GM21529 (cell line): ENCODE measurements around the gene FER.
"Not testable (repeated sequence)": the region's sequence is repeated elsewhere in the genome, so short reads cannot be mapped to it uniquely, and the experiment has no call there.

Source experiments
- ATAC-seq: cut with Tn5 transposase; IDR thresholded peaks from one replicate; pipeline ENCODE4 v1.9.1; 2021; ENCODE audit not compliant: unreplicated experiment

The FER gene

DNA sequence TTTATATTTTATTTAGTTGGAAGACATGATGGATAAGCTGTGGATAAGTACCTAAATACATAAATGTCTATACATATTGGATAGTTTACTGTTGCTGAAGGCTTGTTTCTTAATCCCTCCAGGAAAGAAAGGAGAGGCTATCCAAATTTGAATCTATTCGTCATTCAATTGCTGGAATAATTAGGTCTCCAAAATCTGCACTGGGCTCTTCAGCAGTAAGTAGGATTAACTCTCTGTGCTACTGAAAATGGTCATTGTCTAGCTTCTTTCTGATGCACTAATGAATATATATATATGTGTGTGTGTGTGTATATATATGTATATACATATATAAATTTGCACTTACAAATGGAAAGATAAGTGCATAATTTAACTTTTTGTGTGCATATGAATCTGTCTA, 198.3 kb downstream of the FER start:
- ATAC-seq = no peak

DNA sequence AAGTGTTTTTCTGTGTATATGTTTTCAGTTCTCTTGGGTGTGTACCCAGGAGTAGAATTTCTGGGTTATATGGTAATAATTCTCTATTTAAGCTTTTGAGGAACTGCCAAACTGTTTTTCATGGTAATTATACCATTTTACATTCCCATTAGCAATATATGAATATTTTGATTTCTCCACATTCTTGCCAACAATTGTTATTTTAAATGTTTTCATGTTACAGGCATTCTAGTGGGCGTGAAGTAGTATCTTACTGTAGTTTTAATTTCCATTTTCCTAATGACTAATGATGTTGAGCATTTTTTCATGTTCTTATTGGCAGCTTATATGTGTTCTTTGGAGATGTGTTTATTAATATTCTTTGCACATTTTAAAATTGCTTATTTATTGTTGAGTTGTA, 199.5 kb downstream of the FER start:
- ATAC-seq = no peak

DNA sequence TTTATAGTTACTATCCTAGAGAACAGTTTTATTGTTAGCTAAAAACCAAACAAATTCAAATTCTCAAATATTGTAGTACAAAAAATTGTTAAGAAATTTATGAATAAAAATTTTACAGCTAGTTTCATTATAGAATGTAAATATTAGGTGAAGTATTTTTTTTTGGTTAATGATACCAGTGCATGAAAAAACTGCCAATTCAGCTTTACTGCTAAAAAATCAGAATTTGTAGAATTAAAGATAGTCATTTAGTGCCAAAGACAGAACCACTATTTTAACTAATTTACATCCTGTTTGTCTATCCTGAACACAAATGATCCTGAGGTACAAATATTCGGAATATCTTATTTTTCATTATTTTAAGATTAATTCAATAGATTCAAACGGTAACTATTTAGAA, 202.6 kb downstream of the FER start:
- no peak for ATAC-seq

- no peak for ATAC-seq
Observed at GRCh38 chr5:108953940-108954339, 206.2 kb downstream of the FER start.

- ATAC-seq = no peak
Observed at GRCh38 chr5:108957333-108957732, 209.6 kb downstream of the FER start.

DNA sequence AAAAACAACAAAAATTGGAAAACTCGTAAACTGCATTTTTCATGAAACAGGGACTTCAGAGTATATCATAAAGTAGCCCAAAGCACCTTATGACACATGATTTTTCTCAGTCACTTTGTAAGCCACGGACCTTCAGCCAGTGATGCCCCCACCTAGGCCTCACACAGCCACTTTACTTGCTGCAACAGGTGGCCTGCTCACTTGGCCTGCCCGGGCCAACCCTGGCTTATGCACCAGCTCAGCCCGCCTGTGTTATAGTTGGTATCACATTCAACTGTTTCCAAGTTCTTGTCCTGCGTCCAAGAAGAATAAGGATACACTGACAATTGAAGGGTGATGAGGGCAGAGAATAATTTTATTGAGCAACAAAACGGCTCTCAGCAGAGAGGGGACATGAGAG, 219.2 kb downstream of the FER start:
- no peak for ATAC-seq

- no peak for ATAC-seq
Observed at GRCh38 chr5:108974594-108974993, 226.9 kb downstream of the FER start.

GRCh38 chr5:108975697-108976096, 228.0 kb downstream of the FER start:
- ATAC-seq = no peak

DNA sequence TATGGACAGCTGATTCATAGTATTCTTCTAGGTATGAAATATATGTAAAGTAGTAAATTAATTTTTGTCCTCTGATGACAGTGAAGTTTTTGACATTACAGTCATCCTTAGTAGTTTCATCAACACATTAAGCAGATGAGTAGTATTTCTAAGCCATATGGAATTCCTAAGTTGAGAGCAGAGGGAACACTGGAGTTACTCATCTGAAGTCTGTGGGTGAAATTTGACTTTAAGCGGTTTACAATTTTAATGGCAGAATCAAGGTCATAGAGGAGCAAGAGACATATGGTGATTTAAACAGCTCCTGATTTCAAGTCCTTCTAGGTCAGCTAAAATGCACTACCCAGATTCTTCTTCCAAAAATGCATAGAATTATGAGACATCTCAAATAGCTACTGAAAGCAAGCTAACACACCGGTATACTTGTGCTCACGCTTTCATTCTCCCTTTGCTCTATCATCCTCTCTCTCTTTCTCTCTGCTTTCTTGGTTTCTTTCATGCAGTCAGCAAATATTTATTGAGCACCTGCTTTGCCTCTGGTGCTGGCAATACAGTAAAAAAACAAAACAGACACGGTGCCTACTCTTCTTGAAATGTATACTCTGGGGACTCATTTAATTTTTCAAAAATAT, 235.9 kb downstream of the FER start:
- ATAC-seq = no peak

DNA sequence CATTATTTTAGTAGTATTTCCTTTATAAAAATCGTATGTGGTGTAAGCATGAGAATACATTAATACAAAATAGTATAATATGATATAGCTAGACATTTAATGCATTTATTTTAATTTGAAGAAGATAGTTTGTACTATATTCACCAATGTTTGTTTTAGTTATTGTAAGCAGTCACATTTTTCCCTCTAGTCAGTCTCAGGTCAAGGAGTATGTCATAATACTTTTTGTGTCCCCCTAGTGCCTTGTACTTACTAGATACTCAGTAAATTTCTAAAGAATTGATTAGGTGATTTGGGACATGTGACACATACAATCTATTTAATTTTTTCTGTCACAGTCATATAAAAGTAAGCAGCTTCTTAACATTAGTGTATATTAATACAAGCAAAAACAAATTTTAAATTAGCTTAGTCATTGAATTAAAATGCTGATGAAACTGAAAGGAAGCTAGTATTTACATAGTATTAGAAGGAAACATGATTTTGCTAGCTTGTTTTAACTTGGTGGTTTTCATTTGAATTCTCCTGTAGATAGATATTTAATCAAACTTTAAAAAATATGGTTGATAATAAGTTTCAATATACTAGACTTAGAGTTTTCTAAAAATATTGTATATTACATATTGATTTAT, 242.2 kb downstream of the FER start:
- no peak for ATAC-seq

DNA sequence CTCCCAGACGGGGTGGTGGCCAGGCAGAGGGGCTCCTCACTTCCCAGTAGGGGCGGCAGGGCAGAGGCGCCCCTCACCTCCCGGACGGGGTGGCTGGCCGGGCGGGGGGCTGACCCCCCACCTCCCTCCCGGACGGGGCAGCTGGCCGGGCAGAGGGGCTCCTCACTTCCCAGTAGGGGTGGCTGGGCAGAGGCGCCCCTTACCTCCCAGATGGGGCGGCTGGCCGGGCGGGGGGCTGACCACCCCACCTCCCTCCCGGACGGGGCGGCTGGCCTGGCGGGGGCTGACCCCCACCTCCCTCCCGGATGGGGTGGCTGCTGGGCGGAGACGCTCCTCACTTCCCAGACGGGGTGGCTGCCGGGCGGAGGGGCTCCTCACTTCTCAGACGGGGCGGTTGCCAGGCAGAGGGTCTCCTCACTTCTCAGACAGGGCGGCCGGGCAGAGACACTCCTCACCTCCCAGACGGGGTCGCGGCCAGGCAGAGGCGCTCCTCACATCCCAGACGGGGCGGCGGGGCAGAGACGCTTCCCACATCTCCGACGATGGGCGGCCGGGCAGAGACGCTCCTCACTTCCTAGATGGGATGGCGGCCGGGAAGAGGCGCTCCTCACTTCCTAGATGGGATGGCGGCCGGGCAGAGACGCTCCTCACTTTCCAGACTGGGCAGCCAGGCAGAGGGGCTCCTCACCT, 244.8 kb downstream of the FER start:
- ATAC-seq = not testable (repeated sequence)

DNA sequence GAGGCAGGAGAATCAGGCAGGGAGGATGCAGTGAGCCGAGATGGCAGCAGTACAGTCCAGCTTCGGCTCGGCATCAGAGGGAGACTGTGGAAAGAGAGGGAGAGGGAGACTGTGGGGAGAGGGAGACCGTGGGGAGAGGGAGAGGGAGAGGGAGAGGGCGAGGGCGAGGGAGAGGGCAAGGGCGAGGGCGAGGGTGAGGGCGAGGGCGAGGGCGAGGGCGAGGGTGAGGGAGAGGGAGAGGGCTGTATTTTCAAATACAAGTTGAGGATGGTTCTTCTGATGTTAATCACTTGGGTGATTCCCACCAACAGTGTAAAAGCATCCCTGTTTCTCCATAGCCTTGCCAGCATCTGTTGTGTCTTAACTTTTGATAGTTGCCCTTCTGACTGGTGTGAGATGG, 245.7 kb downstream of the FER start:
- not testable (repeated sequence) for ATAC-seq

GRCh38 chr5:108997720-108998119, 250.0 kb downstream of the FER start:
- ATAC-seq = no peak

- ATAC-seq = no peak
Observed at GRCh38 chr5:108998216-108998615, 250.5 kb downstream of the FER start.

DNA sequence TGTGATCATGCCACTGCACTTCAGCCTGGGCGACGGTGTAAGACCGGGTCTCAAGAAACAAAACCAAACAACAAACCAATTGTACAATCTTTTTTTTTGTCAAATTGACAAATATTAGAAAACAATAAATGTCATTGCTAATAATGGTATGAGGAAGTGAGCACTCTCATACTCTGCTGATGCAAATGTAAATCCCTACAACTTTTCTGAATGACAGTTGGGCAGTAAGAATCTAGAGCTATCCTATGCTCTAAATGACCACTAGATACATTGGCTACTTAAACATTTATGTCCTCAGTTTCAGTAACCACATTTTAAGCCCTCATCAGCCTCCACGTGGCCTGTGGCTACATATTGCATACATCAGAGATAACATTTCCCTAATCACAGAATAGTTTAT, 256.2 kb downstream of the FER start:
- no peak for ATAC-seq

DNA sequence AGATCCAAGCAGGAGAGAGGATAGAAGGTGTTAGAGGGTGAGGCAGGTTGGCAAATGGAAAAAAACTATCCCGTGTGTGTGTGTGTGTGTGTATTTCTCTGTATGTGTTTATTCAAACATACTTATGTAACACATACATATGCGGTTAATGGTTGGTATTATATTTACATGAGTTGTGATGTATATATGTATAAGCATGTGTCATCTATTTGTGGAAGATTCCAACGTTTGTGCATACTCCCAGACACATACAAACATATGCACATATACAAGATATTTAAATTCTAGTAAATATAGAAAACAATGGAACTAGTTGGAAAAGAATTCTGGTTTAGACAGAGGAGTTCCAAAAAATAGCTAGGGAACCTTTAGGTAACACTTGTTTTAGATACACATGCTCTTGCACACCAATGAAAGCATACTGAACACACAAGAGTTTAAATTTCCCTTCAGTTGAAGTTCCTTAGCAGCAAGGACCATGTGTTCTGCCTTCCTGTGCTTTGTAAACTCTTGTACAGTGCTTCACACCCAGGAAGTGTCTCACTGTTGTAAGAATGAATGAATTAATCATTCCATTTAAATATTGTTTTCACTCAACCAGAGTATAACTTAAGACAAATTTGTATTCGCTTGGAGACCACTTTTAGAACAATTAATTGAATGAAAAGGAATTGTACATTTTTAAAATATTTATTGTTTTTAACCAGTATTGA, 257.8 kb downstream of the FER start:
- ATAC-seq = no peak

GRCh38 chr5:109006129-109006528, 258.4 kb downstream of the FER start:
- ATAC-seq = no peak

GRCh38 chr5:109016300-109016699, 268.6 kb downstream of the FER start:
- ATAC-seq = peak; percentile 64

GRCh38 chr5:109022056-109022455, 274.4 kb downstream of the FER start:
- ATAC-seq = no peak

DNA sequence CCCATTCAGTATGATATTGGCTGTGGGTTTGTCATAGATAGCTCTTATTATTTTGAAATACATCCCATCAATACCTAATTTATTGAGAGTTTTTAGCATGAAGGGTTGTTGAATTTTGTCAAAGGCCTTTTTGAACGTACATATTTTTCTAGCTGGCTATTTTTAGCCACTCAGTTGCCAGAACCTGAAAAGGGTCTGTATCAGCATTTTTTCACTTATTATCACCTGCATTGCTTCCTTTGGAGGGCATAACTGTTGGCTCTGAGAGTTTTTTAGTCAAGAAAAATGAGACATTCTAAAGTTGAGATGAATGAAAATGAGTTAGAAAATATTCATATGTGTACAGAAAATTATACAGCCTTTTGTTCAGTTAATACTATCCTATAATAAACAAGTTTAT, 278.0 kb downstream of the FER start:
- ATAC-seq = not testable (repeated sequence)

- ATAC-seq = no peak
Observed at GRCh38 chr5:109027983-109028607, 280.4 kb downstream of the FER start.
